A673 (cell line): ENCODE measurements around the gene ZIC4. TPM values are rescaled to one million over a fixed set of nuclear protein-coding genes. Genes with fewer than 3 reads are reported as not detected.

ENCODE experiments used
- BruUV-seq: library from RNA; stranded (reverse); fragments of 400-500 nt; replicated peaks from 2 replicates; lab custom pipeline; 2021; lab: Mats Ljungman, UMichigan
- CTCF ChIA-PET: fragments of 300-600 bp; sonication (Branson Sonifier 250); formaldehyde crosslinking; loops from one replicate; lab custom pipeline; 2022; ENCODE audit warnings: antibody characterized with exemption; lab: Charles Lee
- POLR2A ChIA-PET: fragments of 300-600 bp; sonication (Branson Sonifier 250); formaldehyde crosslinking; loops from one replicate; lab custom pipeline; 2022; ENCODE audit warnings: antibody characterized with exemption; ENCODE audit not compliant: low non-redundant PET; lab: Charles Lee
- DNase-seq: peaks from one replicate; pipeline ENCODE4 v3.0.0-alpha.2; 2015; ENCODE audit warnings: low spot score
- H3K27ac ChIP-seq: fragments of 200-600 bp; sonication (generic); 2 replicates; pipeline ENCODE4 v1.5.1; 2016; ENCODE audit warnings: mixed run types, low read depth, mild to moderate bottlenecking, mixed read lengths, antibody characterized with exemption, low read length; ENCODE audit not compliant: poor library complexity, severe bottlenecking
- H3K27me3 ChIP-seq: fragments of 200-600 bp; sonication (generic); replicated peaks from 2 replicates; pipeline ENCODE4 v1.6.1; 2017; ENCODE audit warnings: mixed run types, low read depth, mild to moderate bottlenecking, mixed read lengths, antibody characterized with exemption, low read length; ENCODE audit not compliant: insufficient read depth, poor library complexity
- H3K36me3 ChIP-seq: fragments of 200-600 bp; sonication (generic); 2 replicates; pipeline ENCODE4 v1.6.1; 2016; ENCODE audit warnings: mixed run types, mild to moderate bottlenecking, mixed read lengths, antibody characterized with exemption, low read length; ENCODE audit not compliant: insufficient read depth, poor library complexity, severe bottlenecking
- H3K4me1 ChIP-seq: fragments of 200-600 bp; sonication (generic); 2 replicates; pipeline ENCODE4 v1.6.1; 2017; ENCODE audit warnings: mixed run types, mild to moderate bottlenecking, mixed read lengths, antibody characterized with exemption, low read length; ENCODE audit not compliant: insufficient read depth, poor library complexity, severe bottlenecking
- H3K4me3 ChIP-seq: fragments of 200-600 bp; sonication (generic); 2 replicates; pipeline ENCODE4 v1.5.1; 2016; ENCODE audit warnings: low read depth, mixed run types, mild to moderate bottlenecking, mixed read lengths, low read length; ENCODE audit not compliant: poor library complexity, severe bottlenecking
- H3K9me3 ChIP-seq: fragments of 200-600 bp; sonication (generic); 2 replicates; pipeline ENCODE4 v1.6.1; 2016; ENCODE audit warnings: mixed run types, low read depth, mild to moderate bottlenecking, mixed read lengths, antibody characterized with exemption, low read length; ENCODE audit not compliant: poor library complexity, severe bottlenecking
- CTCF ChIP-seq: fragments of 300-800, 200-600 bp; sonication (generic); conservative IDR thresholded peaks from 2 replicates; pipeline ENCODE4 v1.5.1; 2017; ENCODE audit warnings: low read depth, mild to moderate bottlenecking, antibody characterized with exemption, low read length, moderate library complexity, mixed read lengths
- EZH2 ChIP-seq: fragments of 200-600 bp; sonication (generic); IDR thresholded peaks from 2 replicates; pipeline ENCODE4 v1.6.1; 2017; ENCODE audit warnings: borderline replicate concordance, low read depth, mild to moderate bottlenecking, mixed read lengths, antibody characterized with exemption, low read length; ENCODE audit not compliant: poor library complexity, severe bottlenecking
- intact Hi-C: fragments of 100-400 bp; cut with micrococcal nuclease; formaldehyde crosslinking; loops from one replicate; pipeline ENCODE4 v1.10.0; 2022; ENCODE audit not compliant: unreplicated experiment
- total RNA-seq: library from RNA; stranded (reverse); gene quantifications from 2 replicates; pipeline ENCODE4 v1.2.3, GENCODE V29; 2021

Gene ZIC4
- total RNA-seq, 1 experiment from 2014 or later = 0.47 TPM

- Histone ChIP-seq H3K4me1 (peaks cover 8% of the 10 kb centered on the region), H3K36me3 (no peaks in the 10 kb centered on the region), H3K27ac (no peak overlapping the region), H3K9me3 (no peaks in the 10 kb centered on the region), H3K4me3 (no peak overlapping the region), H3K27me3 (peaks cover 93% of the 10 kb centered on the region)
- no TSS peak for BruUV-seq
- intact Hi-C loops = no loop called here
- ChIA-PET CTCF (no interaction called here), POLR2A (no interaction called here)
- DNase-seq = no peak
- no peak for TF ChIP-seq EZH2
- peak; percentile 33; the same call in 1 of the 2 replicates for TF ChIP-seq CTCF
These were observed 9.5 kb upstream of the ZIC4 start for GRCh38 chr3:147415874-147416273.

DNA sequence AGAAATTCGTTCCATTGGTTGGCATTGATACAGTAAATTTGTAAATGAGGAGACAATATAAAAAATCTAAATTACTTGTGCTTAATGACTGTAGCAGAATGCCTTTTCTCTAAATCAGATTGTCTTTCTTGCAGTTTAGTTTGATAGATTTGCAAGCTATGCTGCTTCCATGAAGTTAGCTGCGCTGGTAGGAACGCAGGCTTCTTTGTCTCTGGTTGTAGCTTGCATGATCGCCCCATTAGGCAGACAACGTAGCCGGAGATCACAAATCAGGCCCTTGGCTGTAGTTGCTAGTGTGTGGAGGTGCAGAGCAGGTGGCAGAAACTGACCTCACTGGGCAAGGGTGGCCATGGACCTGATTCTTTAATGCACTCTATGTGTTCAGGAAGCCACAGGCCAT, 8.9 kb upstream of the ZIC4 start:
- no peak for DNase-seq

DNA sequence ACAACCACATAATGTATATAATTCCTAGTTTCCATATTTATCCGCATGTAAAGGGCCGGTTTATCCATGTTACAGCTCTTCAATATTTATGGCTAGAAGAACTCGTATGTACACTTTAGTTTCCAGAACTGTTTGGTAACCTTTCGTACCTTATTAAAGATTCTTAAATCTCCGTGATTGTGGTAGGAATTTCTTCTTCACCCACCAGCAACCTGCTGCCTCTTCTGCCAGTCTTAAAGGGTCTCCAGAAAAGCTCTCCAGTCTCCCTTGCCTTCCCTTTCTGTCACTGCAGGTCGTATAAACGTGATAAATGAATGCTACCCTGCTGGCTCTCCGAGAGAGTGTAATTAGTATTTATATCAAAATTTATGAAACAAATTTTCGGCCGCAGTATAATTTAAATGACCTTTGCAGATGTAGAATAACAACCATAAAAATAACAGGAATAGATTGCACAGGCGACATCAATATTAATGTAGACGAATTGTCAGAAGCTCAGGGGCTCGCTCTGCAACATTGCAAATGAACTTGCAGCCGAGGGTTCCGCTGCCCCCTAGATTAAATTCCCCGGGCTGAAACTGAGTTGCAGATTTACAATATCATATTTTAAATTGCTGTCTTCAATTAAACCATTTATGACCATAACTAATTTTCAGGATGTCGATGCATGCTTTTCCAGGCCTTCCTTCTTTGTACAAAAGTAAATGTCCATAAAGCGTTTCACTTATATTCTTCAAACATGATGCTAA, 8.2 kb upstream of the ZIC4 start:
- no peak for DNase-seq
- Histone ChIP-seq H3K9me3 (no peaks in the 10 kb centered on the region), H3K27me3 (peaks cover 95% of the 10 kb centered on the region), H3K27ac (no peak overlapping the region), H3K4me1 (peaks cover 11% of the 10 kb centered on the region), H3K36me3 (no peaks in the 10 kb centered on the region), H3K4me3 (no peak overlapping the region)
- intact Hi-C loops = no loop called here
- POLR2A ChIA-PET = no interaction called here
- BruUV-seq = no TSS peak
- CTCF ChIA-PET = no interaction called here
- TF ChIP-seq CTCF (no peak), EZH2 (no peak)

More for the DNA sequence above, 8.9 kb upstream of the ZIC4 start:
- no peaks in the 10 kb centered on the region for H3K9me3 ChIP-seq
- no peak for TF ChIP-seq CTCF
- no peak for TF ChIP-seq EZH2
- H3K27me3 ChIP-seq = peaks cover 93% of the 10 kb centered on the region
- ChIA-PET POLR2A (no interaction called here), CTCF (no interaction called here)
- BruUV-seq = no TSS peak
- peaks cover 13% of the 10 kb centered on the region for H3K4me1 ChIP-seq
- no peak overlapping the region for H3K27ac ChIP-seq
- no peak overlapping the region for H3K4me3 ChIP-seq
- no peaks in the 10 kb centered on the region for H3K36me3 ChIP-seq
- intact Hi-C loops = no loop called here
